Left lung (tissue), 10 donors: ENCODE measurements around the gene ASS1. TPM values are rescaled to one million over a fixed set of nuclear protein-coding genes. Genes with fewer than 3 reads are reported as not detected.
A peak's percentile ranks its signal among the peaks of the same experiment; 100 is the strongest.

Source experiments
- ATAC-seq: fragments of 200-7000 bp; cut with Tn5 transposase; one replicate; pipeline ENCODE4 v1.9.1; 2020; ENCODE audit warnings: moderate library complexity
- DNase-seq, 4 donors: peaks; one replicate each; pipeline ENCODE4 v3.0.0-alpha.2; 2013 to 2020
- H3K27ac ChIP-seq, 2 donors: fragments of 200-600 bp; sonication (generic) in 1 of 2; one replicate each; pipeline versions ENCODE4 v1.5.0 to v1.8.0; 2020 to 2021
- H3K27me3 ChIP-seq, 2 donors: fragments of 200-600 bp; sonication (generic) in 1 of 2; one replicate each; pipeline versions ENCODE4 v1.5.0 to v1.8.0; 2020 to 2021
- H3K36me3 ChIP-seq, 2 donors: fragments of 200-600 bp; sonication (generic) in 1 of 2; one replicate each; pipeline versions ENCODE4 v1.5.0 to v1.8.0; 2020 to 2021
- H3K4me1 ChIP-seq, 2 donors: fragments of 200-600 bp; one replicate each; pipeline ENCODE4 v1.8.0; 2021
- H3K4me3 ChIP-seq, 2 donors: fragments of 200-600 bp; sonication (generic) in 1 of 2; one replicate each; pipeline versions ENCODE4 v1.5.0 to v1.8.0; 2020 to 2021; ENCODE audit warnings: mild to moderate bottlenecking in 1 of 2
- H3K9me3 ChIP-seq, 2 donors: fragments of 200-600 bp; sonication (generic) in 1 of 2; one replicate each; pipeline versions ENCODE4 v1.5.0 to v1.8.0; 2020 to 2021
- intact Hi-C, 2 donors: fragments of 100-400 bp; cut with DNase I; formaldehyde crosslinking; loops; one replicate each; pipeline versions ENCODE4 v1.11.2 to v1.14.2; 2022
- polyA plus RNA-seq, 6 donors: library from polyadenylated mRNA; unstranded; fragments of 120-200 nt; gene quantifications; one replicate each; pipeline ENCODE4 v1.2.1, GENCODE V29; 2013; ENCODE audit not compliant: insufficient read length in 6 of 6
- total RNA-seq, 2 donors: library from RNA; stranded (reverse); fragmentation: NEBNext Ultra II Directional; extraction: Animal tissue kit (Norgen Biotek cat#: 25700); gene quantifications; one replicate each; pipeline ENCODE4 v1.2.1, GENCODE V29; 2021
- TF ChIP-seq, protein P1 (sequence below), 2 donors: fragments of 200-600 bp; sonication (generic) in 1 of 2; IDR thresholded peaks; one replicate each; pipeline versions ENCODE4 v1.5.0 to v1.8.0; 2021; ENCODE audit warnings: antibody characterized with exemption in 2 of 2
- donor health status: DM: no; HTN: yes; CAD: no.
- donor health status: DM: no; HTN: no; CAD: no.

Gene ASS1
- total and polyA plus RNA-seq, 8 donors = 11.9 to 99.7 (median 27.8) TPM

DNA sequence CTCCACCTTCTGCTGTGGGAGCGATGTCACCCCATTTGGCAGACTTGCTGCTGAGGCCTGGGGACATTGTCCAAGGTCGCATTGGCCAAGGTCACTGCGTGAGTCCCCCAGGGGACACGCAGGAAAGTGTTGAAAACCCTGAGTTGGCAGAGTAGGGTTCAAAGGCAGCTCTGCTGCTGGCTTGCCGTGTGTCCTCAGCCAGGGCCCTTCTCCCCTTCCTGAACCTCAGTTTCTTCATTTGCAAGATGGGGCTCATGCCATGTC, 14.0 kb downstream of the ASS1 start:
- peak overlapping the region in 1 of 2 donors; percentile 13 for H3K27ac ChIP-seq
- H3K9me3 ChIP-seq = no peaks in the 10 kb centered on the region
- TF ChIP-seq, protein P1, sequence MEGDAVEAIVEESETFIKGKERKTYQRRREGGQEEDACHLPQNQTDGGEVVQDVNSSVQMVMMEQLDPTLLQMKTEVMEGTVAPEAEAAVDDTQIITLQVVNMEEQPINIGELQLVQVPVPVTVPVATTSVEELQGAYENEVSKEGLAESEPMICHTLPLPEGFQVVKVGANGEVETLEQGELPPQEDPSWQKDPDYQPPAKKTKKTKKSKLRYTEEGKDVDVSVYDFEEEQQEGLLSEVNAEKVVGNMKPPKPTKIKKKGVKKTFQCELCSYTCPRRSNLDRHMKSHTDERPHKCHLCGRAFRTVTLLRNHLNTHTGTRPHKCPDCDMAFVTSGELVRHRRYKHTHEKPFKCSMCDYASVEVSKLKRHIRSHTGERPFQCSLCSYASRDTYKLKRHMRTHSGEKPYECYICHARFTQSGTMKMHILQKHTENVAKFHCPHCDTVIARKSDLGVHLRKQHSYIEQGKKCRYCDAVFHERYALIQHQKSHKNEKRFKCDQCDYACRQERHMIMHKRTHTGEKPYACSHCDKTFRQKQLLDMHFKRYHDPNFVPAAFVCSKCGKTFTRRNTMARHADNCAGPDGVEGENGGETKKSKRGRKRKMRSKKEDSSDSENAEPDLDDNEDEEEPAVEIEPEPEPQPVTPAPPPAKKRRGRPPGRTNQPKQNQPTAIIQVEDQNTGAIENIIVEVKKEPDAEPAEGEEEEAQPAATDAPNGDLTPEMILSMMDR (IDR thresholded peaks at IDR 0.05) = no peak
- intact Hi-C loops = no loop called here
- H3K36me3 ChIP-seq = peaks cover 0 to 5% of the 10 kb centered on the region in 2 donors
- no peaks in the 10 kb centered on the region for H3K27me3 ChIP-seq
- ATAC-seq (no peak), DNase-seq (no peak)
- H3K4me1 ChIP-seq = no peaks in the 10 kb centered on the region
- H3K4me3 ChIP-seq = no peak overlapping the region

DNA sequence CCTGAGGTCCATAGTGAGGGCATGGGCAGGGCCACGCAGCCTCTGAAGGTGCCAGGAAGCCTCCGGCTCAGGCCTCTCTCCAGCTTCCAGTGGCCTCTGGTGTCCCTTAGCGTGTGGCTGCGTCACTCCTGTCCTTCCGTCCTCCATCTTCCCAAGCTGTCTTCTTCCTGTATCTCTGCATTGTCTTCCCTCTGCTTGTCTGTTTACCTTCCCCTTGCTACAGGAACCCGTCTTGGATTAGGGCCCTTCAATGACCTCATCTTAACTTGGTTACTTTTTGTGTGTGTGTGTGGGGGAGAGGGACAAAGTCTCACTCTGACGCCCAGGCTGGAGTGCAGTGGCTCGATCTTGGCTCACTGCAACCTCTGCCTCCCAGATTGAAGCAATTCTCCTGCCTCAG, 14.4 kb downstream of the ASS1 start:
- DNase-seq = peak in 1 of 4 donors; percentile 8
- intact Hi-C loops = no loop called here
- TF ChIP-seq, protein P1 (IDR thresholded peaks at IDR 0.05) = no peak
- peaks cover 0 to 8% of the 10 kb centered on the region in 2 donors for H3K36me3 ChIP-seq
- no peaks in the 10 kb centered on the region for H3K9me3 ChIP-seq
- no peak for ATAC-seq
- H3K27ac ChIP-seq = peak overlapping the region in 1 of 2 donors; percentile 13
- H3K4me3 ChIP-seq = no peak overlapping the region
- H3K4me1 ChIP-seq = no peaks in the 10 kb centered on the region
- no peaks in the 10 kb centered on the region for H3K27me3 ChIP-seq

DNA sequence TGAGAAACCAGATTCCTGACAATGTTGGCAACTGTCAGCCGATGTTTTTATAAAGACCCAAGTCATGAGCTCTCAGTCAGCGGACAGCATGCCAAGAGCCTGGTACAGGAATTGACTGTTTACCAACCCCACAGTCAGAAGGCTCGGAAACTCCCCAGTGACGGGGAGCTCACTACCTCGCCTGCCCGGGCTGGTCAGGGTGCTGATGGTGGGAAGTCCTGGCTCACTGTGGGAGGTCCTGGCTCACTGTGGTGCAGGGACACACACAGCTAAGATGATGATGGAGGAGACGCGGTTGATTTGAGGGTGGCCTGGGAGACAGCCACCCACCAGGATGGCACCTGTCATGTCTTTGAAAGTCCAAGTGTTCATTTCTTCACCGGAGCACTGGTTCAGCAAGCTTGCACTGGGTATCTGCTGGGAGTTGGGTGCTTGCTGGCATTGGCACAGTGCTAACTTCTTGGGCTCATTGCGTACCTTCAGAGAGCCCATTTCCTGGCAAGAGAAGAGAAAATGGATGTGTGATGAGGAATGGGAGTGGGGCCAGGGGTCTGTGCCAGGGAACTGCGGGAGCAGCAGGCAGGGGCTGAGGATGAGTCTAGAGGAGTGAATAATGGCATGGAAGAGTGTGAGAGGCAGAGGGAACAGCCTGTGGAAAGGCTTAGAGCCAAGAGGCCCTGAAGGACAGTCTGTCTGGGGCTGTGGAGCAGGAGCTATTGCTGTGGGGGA, 15.3 kb downstream of the ASS1 start:
- ATAC-seq (no peak), DNase-seq (peak in 1 of 4 donors; percentile 13)
- H3K27me3 ChIP-seq = no peaks in the 10 kb centered on the region
- peaks cover 0 to 15% of the 10 kb centered on the region in 2 donors for H3K36me3 ChIP-seq
- H3K4me3 ChIP-seq = no peak overlapping the region
- no peaks in the 10 kb centered on the region for H3K4me1 ChIP-seq
- no peaks in the 10 kb centered on the region for H3K9me3 ChIP-seq
- no peak overlapping the region for H3K27ac ChIP-seq
- intact Hi-C loops = loop anchor here (2.0 to 10.0 kb wide), 2 partner anchors 223 to 225 kb away; no protein-coding TSS in a partner anchor
- TF ChIP-seq, protein P1 (IDR thresholded peaks at IDR 0.05) = no peak

DNA sequence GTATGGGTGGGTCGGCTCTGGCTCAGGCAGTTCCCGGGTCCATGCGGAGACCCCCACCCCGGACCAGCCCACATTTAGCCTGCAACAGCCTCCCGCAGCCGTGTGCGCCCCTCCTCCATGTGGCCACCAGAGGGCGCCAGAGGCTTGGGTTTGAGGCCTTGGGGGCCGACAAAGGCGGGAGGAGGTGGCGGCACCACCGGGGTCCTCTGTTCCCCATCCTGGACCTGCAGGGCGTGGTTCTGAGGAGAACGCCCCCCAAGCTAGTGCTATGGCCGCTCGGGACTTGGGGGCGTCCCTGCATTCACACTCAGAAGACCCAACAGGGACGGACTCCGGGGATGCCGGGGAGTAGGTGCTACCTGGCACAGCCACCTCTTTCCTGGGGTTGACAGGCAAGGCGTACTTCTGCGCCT, 16.5 kb downstream of the ASS1 start:
- ATAC-seq (peak; percentile 83), DNase-seq (peak in 3 of 4 donors; percentile 48 to 89 (median 63))
- no peaks in the 10 kb centered on the region for H3K4me1 ChIP-seq
- H3K9me3 ChIP-seq = no peaks in the 10 kb centered on the region
- TF ChIP-seq, protein P1 (IDR thresholded peaks at IDR 0.05) = peak; percentile 90
- H3K36me3 ChIP-seq = peaks cover 0 to 24% of the 10 kb centered on the region in 2 donors
- H3K27me3 ChIP-seq = peaks cover 0 to 5% of the 10 kb centered on the region in 2 donors
- intact Hi-C loops = loop anchor here (2.0 to 10.0 kb wide), 2 partner anchors 222 to 224 kb away; no protein-coding TSS in a partner anchor
- no peak overlapping the region for H3K4me3 ChIP-seq
- H3K27ac ChIP-seq = no peak overlapping the region

DNA sequence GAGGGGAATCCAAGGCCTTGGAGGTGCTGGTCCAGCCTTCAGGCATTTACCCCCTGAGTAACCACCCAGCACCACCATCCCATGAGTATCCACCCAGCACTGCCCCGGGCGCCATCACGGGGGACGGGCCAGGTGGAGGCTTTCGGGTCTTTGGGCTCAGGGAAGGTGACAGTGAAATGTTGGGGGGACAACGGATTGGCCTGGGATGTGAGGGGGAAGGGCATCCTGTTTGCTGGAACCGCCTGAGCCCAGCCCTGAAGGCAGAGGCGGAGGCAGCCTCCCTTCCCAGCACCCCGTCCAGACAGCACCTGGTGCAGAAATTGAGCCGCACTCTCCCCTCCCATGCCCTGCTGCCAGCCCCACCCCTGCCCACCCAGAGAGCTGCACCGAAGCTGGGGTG, 17.0 kb downstream of the ASS1 start:
- H3K27me3 ChIP-seq = peaks cover 0 to 9% of the 10 kb centered on the region in 2 donors
- ATAC-seq (no peak), DNase-seq (peak in 1 of 4 donors; percentile 43)
- no peak overlapping the region for H3K4me3 ChIP-seq
- intact Hi-C loops = loop anchor here (2.0 to 10.0 kb wide), 2 partner anchors 221 to 223 kb away; no protein-coding TSS in a partner anchor
- no peak overlapping the region for H3K27ac ChIP-seq
- H3K4me1 ChIP-seq = no peaks in the 10 kb centered on the region
- H3K9me3 ChIP-seq = no peaks in the 10 kb centered on the region
- TF ChIP-seq, protein P1 (IDR thresholded peaks at IDR 0.05) = no peak
- H3K36me3 ChIP-seq = peaks cover 0 to 29% of the 10 kb centered on the region in 2 donors
